BE2C (cell line): Measurements from ENCODE around the gene CACNB2.
"Not testable (repeated sequence)": the region's sequence is repeated elsewhere in the genome, so short reads cannot be mapped to it uniquely, and the experiment has no call there.

Experiments
- DNase-seq: peaks from one replicate; pipeline ENCODE4 v3.0.0-alpha.2; 2020
- H3K27me3 ChIP-seq: fragments of 250-450 bp; sonication (Bioruptor Pico); 2 replicates; pipeline ENCODE4 v1.5.1; 2020; ENCODE audit warnings: mild to moderate bottlenecking
- H3K36me3 ChIP-seq: fragments of 250-450 bp; sonication (Bioruptor Pico); 2 replicates; pipeline ENCODE4 v1.5.1; 2020; ENCODE audit warnings: mild to moderate bottlenecking
- H3K4me1 ChIP-seq: fragments of 250-450 bp; sonication (Bioruptor Pico); 2 replicates; pipeline ENCODE4 v1.5.1; 2020
- H3K4me3 ChIP-seq: 2 replicates; pipeline ENCODE4 v1.5.1; 2011; ENCODE audit warnings: low read depth, low read length
- H3K9me3 ChIP-seq: fragments of 250-450 bp; sonication (Bioruptor Pico); 2 replicates; pipeline ENCODE4 v1.5.1; 2020
- CTCF ChIP-seq: IDR thresholded peaks from 2 replicates; pipeline ENCODE4 v1.5.1; 2012; ENCODE audit warnings: mild to moderate bottlenecking, low read depth, low read length

CACNB2 gene

GRCh38 chr10:18151356-18151890 is 11.2 kb downstream of the CACNB2 start:
- no peaks in the 10 kb centered on the region for H3K27me3 ChIP-seq
- TF ChIP-seq CTCF, result no peak
- DNase-seq, result no peak

GRCh38 chr10:18153381-18153780 is 13.2 kb downstream of the CACNB2 start:
- not testable (repeated sequence) for H3K27me3 ChIP-seq, H3K36me3 ChIP-seq, H3K4me3 ChIP-seq, H3K9me3 ChIP-seq, H3K4me1 ChIP-seq, DNase-seq

More at GRCh38 chr10:18151356-18151890, 11.2 kb downstream of the CACNB2 start:
- Histone ChIP-seq H3K4me1 (no peaks in the 10 kb centered on the region), H3K36me3 (no peaks in the 10 kb centered on the region), H3K9me3 (no peaks in the 10 kb centered on the region), H3K4me3 (no peak overlapping the region)

GRCh38 chr10:18155321-18155720 is 15.1 kb downstream of the CACNB2 start:
- H3K27me3 ChIP-seq, result peaks cover 3% of the 10 kb centered on the region; the same call in 1 of the 2 replicates
- H3K9me3 ChIP-seq, result no peaks in the 10 kb centered on the region
- H3K36me3 ChIP-seq, result no peaks in the 10 kb centered on the region
- no peak for DNase-seq
- H3K4me3 ChIP-seq, result no peak overlapping the region
- TF ChIP-seq CTCF, result no peak
- no peaks in the 10 kb centered on the region for H3K4me1 ChIP-seq

GRCh38 chr10:18156797-18157196 is 16.6 kb downstream of the CACNB2 start:
- H3K4me1 ChIP-seq, DNase-seq, H3K4me3 ChIP-seq, H3K27me3 ChIP-seq, H3K36me3 ChIP-seq, H3K9me3 ChIP-seq: not testable (repeated sequence)

- H3K4me1 ChIP-seq, result no peaks in the 10 kb centered on the region
- no peak for DNase-seq
- no peaks in the 10 kb centered on the region for H3K9me3 ChIP-seq
- no peaks in the 10 kb centered on the region for H3K36me3 ChIP-seq
- peaks cover 3% of the 10 kb centered on the region; the same call in 1 of the 2 replicates for H3K27me3 ChIP-seq
- no peak for TF ChIP-seq CTCF
- H3K4me3 ChIP-seq, result no peak overlapping the region
Observed at GRCh38 chr10:18157881-18158280, 17.7 kb downstream of the CACNB2 start.

- H3K27me3 ChIP-seq, result peaks cover 3% of the 10 kb centered on the region; the same call in 1 of the 2 replicates
- no peaks in the 10 kb centered on the region for H3K9me3 ChIP-seq
- H3K36me3 ChIP-seq, result no peaks in the 10 kb centered on the region
- H3K4me3 ChIP-seq, result no peak overlapping the region
- no peak for TF ChIP-seq CTCF
- DNase-seq, result no peak
- no peaks in the 10 kb centered on the region for H3K4me1 ChIP-seq
Observed at GRCh38 chr10:18158773-18159265, 18.6 kb downstream of the CACNB2 start.

- Histone ChIP-seq H3K27me3 (peaks cover 3% of the 10 kb centered on the region; the same call in 1 of the 2 replicates), H3K9me3 (no peaks in the 10 kb centered on the region), H3K4me1 (no peaks in the 10 kb centered on the region), H3K36me3 (no peaks in the 10 kb centered on the region), H3K4me3 (no peak overlapping the region)
- TF ChIP-seq CTCF, result no peak
- no peak for DNase-seq
Observed at GRCh38 chr10:18159557-18159956, 19.3 kb downstream of the CACNB2 start.
